Right kidney (tissue), 1 donor: Measurements from ENCODE around the gene FBXL5.
"Not testable (repeated sequence)": the region's sequence is repeated elsewhere in the genome, so short reads cannot be mapped to it uniquely, and the experiment has no call there.

Experiments used
- DNase-seq: peaks from one replicate; pipeline ENCODE4 v3.0.0-alpha.2; 2016

Gene FBXL5

GRCh38 chr4:15652191-15652590 is 3.0 kb downstream of the FBXL5 start:
- DNase-seq: no peak

DNA sequence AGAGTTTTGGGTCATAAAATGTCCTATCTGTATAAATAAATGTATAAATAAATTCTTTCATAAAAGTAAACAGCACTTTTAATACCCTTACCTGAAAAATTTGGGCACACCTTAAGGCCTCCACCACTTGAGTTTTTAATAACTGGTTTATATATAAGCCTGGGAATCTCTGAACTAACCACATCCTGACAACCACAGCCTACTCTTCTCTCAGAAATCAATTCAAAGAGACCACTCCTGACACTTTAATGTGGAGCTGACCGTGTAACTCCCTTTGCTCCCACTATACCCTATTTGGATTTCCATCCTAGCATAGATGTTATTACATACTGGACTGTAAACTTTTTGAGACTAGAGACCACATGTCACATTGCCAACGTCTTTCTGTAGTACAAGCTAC is 3.5 kb downstream of the FBXL5 start:
- DNase-seq: no peak

GRCh38 chr4:15649914-15650545 is 5.1 kb downstream of the FBXL5 start:
- peak; percentile 10 for DNase-seq

- no peak for DNase-seq
Observed at GRCh38 chr4:15648600-15648999, 6.6 kb downstream of the FBXL5 start.

- no peak for DNase-seq
Observed at GRCh38 chr4:15638418-15638817, 16.7 kb downstream of the FBXL5 start.

GRCh38 chr4:15636818-15637217 is 18.3 kb downstream of the FBXL5 start:
- no peak for DNase-seq

- DNase-seq: not testable (repeated sequence)
Observed at GRCh38 chr4:15617407-15617806, 37.8 kb downstream of the FBXL5 start.

- DNase-seq: not testable (repeated sequence)
Observed at GRCh38 chr4:15614891-15615290, 40.3 kb downstream of the FBXL5 start.

DNA sequence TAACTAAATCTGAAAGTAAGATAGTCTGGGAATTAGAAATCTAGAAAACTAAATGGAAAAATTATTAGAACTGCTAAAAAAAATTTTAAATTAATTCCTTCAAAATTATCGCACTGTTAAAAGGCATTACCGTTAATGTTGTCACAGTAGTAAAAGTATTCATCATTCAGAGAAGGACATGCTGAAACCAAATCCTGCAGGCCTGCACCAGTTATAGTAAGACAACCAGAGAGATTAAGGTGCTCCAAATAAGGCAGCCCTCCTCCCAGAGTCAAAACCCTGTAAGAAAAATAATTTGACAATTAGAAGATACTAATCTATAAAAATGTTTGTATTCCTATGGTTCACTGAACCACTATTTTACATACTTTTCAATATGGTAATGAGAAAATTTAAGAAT is 43.0 kb downstream of the FBXL5 start:
- no peak for DNase-seq

DNA sequence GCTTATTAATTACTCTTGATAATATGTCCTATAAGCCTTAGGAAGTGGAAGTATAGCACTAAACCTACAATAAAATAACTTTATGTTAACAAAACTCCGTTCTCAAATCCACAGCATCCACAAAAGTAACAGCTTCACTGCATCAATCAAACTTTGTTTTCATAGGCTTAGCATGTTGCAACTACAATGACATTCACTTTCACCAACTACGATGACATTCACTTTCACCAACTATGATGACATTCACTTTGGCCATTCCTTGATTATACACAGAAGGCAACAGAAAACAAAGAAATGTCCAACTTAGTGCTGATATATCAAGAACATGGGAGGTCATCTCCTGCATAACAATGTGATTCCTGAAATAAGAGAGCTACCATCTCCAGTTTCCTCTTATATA is 44.3 kb downstream of the FBXL5 start:
- no peak for DNase-seq

GRCh38 chr4:15605537-15605936 is 49.6 kb downstream of the FBXL5 start:
- DNase-seq: no peak

GRCh38 chr4:15601862-15602261 is 53.3 kb downstream of the FBXL5 start:
- no peak for DNase-seq

- no peak for DNase-seq
Observed at GRCh38 chr4:15600176-15600575, 55.0 kb downstream of the FBXL5 start.

GRCh38 chr4:15598644-15599043 is 56.5 kb downstream of the FBXL5 start:
- DNase-seq: no peak

GRCh38 chr4:15592799-15593198 is 62.4 kb downstream of the FBXL5 start:
- DNase-seq: no peak

GRCh38 chr4:15587649-15588048 is 67.5 kb downstream of the FBXL5 start:
- DNase-seq: no peak

GRCh38 chr4:15586066-15586465 is 69.1 kb downstream of the FBXL5 start:
- no peak for DNase-seq

DNA sequence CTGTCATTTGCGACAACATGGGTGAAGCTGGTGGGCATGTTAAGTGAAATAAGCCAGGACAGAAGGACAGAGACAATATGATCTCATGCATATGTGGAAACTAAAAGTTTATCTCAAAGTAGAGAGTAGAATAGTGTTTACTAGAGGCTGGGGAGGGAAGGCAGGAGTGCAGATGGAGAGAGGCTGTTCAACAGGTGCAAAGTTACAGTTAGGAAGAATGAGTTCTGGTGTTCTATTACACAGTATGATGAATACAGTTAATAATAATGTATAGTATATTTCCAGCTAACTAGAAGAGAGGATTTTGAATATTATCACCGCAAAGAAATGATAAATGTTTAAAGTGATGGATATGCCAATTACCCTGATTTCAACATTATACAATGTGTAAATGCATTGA is 69.8 kb downstream of the FBXL5 start:
- no peak for DNase-seq

GRCh38 chr4:15584785-15585184 is 70.4 kb downstream of the FBXL5 start:
- no peak for DNase-seq

DNA sequence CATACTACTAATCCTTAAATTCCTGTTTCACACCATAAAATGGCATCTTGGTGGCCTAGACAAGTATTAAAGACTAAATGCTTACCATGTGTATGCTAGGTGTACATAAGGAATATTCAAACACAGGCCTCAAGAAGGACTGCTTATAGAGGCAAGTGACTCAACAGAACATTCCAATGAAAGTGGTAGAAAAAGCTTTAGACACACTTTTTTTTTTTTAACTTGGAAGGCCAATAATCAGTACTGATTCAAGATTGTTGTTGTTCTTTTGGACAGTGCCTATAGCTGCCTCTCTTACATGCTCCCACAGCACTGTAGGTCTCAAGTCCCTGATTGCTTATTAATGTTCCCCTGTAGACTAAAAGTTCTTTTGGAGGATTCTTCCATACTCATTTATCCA is 77.6 kb downstream of the FBXL5 start:
- DNase-seq: no peak

- DNase-seq: no peak
Observed at GRCh38 chr4:15575966-15576365, 79.2 kb downstream of the FBXL5 start.

GRCh38 chr4:15569746-15570145 is 85.4 kb downstream of the FBXL5 start:
- no peak for DNase-seq

GRCh38 chr4:15568821-15569220 is 86.3 kb downstream of the FBXL5 start:
- no peak for DNase-seq

- no peak for DNase-seq
Observed at GRCh38 chr4:15563871-15564270, 91.3 kb downstream of the FBXL5 start.

DNA sequence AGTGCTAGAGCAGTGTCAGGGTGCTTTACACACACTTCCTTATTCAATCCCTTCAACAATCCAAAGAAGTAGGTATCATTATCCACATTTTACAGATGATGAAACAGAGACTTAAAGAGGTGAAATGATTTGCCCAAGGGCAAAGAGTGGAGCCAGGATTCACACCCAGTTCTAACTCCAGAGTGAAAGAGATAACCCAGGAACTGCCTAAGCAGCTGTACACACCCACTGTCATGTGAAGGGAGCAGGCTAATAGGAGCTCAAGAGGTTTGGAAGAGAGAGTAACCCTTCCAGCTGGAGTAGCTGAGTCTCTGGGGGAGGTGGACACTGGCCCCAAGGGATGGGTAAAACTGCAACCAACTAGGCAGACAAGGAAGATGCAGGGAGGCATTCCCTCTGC is 92.5 kb downstream of the FBXL5 start:
- no peak for DNase-seq
